Hepatocyte (in vitro differentiated cells): Measurements from ENCODE around the gene MED8. TPM values are rescaled to one million over a fixed set of nuclear protein-coding genes. Genes with fewer than 3 reads are reported as not detected.

Source experiments
- DNase-seq: peaks from one replicate; pipeline ENCODE4 v3.0.0-alpha.2; 2016; ENCODE audit warnings: low spot score
- H2AFZ ChIP-seq: fragments of 200-600 bp; sonication (generic); 2 replicates; pipeline ENCODE4 v1.6.0; 2016; ENCODE audit warnings: antibody characterized with exemption, mild to moderate bottlenecking
- H3K27ac ChIP-seq: fragments of 200-600 bp; sonication (generic); 2 replicates; pipeline ENCODE4 v1.5.1; 2016; ENCODE audit warnings: mild to moderate bottlenecking
- H3K27me3 ChIP-seq: fragments of 200-600 bp; sonication (generic); 2 replicates; pipeline ENCODE4 v1.6.1; 2016
- H3K36me3 ChIP-seq: fragments of 200-600 bp; sonication (generic); replicated peaks from 2 replicates; pipeline ENCODE4 v1.5.1; 2016; ENCODE audit warnings: low read depth; ENCODE audit not compliant: insufficient read depth
- H3K4me1 ChIP-seq: fragments of 200-600 bp; sonication (generic); 2 replicates; pipeline ENCODE4 v1.5.1; 2016; ENCODE audit warnings: mild to moderate bottlenecking, moderate library complexity; ENCODE audit not compliant: insufficient read depth
- H3K4me2 ChIP-seq: fragments of 200-600 bp; sonication (generic); 2 replicates; pipeline ENCODE4 v1.6.0; 2016
- H3K4me3 ChIP-seq: fragments of 200-600 bp; sonication (generic); 2 replicates; pipeline ENCODE4 v1.5.1; 2016; ENCODE audit warnings: mild to moderate bottlenecking
- H3K79me2 ChIP-seq: fragments of 200-600 bp; sonication (generic); 2 replicates; pipeline ENCODE4 v1.6.0; 2017; ENCODE audit warnings: mild to moderate bottlenecking
- H3K9me2 ChIP-seq: fragments of 200-600 bp; sonication (generic); replicated peaks from 2 replicates; pipeline ENCODE4 v1.6.0; 2017; ENCODE audit warnings: mild to moderate bottlenecking; ENCODE audit not compliant: insufficient read depth
- H3K9me3 ChIP-seq: fragments of 200-600 bp; sonication (generic); 2 replicates; pipeline ENCODE4 v1.5.1; 2016; ENCODE audit warnings: low read depth, mild to moderate bottlenecking
- H4K20me1 ChIP-seq: fragments of 200-600 bp; sonication (generic); 2 replicates; pipeline ENCODE4 v1.6.0; 2016; ENCODE audit warnings: mild to moderate bottlenecking; ENCODE audit not compliant: insufficient read depth, poor library complexity, severe bottlenecking
- EZH2 ChIP-seq: fragments of 200-600 bp; sonication (generic); IDR thresholded peaks from 2 replicates; pipeline ENCODE4 v1.6.1; 2016; ENCODE audit warnings: antibody characterized with exemption, mild to moderate bottlenecking, borderline replicate concordance
- EZH2phosphoT487 ChIP-seq: fragments of 200-600 bp; sonication (generic); IDR thresholded peaks from one replicate; pipeline ENCODE4 v1.6.1; 2018; ENCODE audit warnings: antibody characterized with exemption, mild to moderate bottlenecking, low read depth, moderate library complexity; ENCODE audit not compliant: unreplicated experiment, severe bottlenecking
- WGBS: methylation state at CpG from one replicate; pipeline ENCODE4 v1.1.6; 2016; ENCODE audit warnings: low lambda C conversion rate; ENCODE audit errors: missing lambda C conversion rate; 5-methylcytosine and 5-hydroxymethylcytosine counted together
- polyA plus RNA-seq: library from polyadenylated mRNA; unstranded; fragments of >200 nt; fragmentation: Nextera tagmentation; extraction: Ambion mirVana; gene quantifications from 2 replicates; pipeline ENCODE4 v1.2.1, GENCODE V29; 2016
- total RNA-seq: library from RNA; depleted of rRNA; stranded (reverse); fragments of >200 nt; gene quantifications from 2 replicates; pipeline ENCODE4 v1.2.3, GENCODE V29; 2014
- TF ChIP-seq, protein P1 (sequence below): fragments of 200-600 bp; sonication (generic); IDR thresholded peaks from 2 replicates; pipeline ENCODE4 v1.5.1; 2016; ENCODE audit warnings: antibody characterized with exemption, mild to moderate bottlenecking; ENCODE audit not compliant: poor library complexity

MED8 gene
- total and polyA plus RNA-seq, 2 experiments from 2014 or later, result 58.6 to 68.3 TPM

DNA sequence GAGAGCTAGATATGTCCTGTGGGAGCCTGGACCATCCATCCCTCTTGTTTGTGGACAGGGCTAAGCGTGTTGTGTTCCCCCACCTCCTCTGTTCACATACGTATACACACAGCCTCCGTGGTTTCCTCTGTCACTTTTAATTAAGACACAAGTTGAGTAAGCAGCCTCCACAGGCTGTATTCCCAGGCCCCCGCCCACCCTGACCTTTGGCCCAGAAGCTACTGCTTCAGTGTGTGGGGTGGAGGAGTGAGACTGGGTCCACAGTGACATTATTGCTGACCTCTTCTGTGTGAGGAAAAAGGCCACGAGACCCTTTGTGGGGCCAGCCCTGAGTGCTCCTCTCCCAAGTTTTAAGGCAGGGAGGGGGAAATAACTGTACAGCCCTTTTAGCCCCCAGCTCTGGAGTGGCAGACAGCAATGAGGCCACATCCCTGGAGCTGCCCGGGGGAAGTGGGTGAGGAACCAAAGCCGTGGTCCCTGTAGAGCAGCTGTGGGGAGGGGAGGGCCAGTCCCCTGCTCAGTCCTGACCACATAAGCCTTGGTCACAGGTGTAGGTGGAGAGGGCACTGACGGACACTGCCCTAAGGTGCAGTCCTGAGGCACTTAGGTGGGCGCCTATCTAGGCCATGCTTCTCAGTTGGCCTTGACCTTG, 26.2 kb downstream of the MED8 start:
- DNase-seq, result no peak
- Histone ChIP-seq H2AFZ (no peak overlapping the region), H3K4me2 (no peak overlapping the region), H3K4me1 (peaks cover 6% of the 10 kb centered on the region), H3K36me3 (no peaks in the 10 kb centered on the region), H3K27ac (no peak overlapping the region), H3K9me3 (no peaks in the 10 kb centered on the region), H3K9me2 (no peaks in the 10 kb centered on the region), H3K79me2 (peaks cover 36% of the 10 kb centered on the region), H4K20me1 (peaks cover 3% of the 10 kb centered on the region), H3K4me3 (no peak overlapping the region), H3K27me3 (no peaks in the 10 kb centered on the region)
- 74% methylated on average over 9 of the region's 9 CpGs for WGBS
- TF ChIP-seq EZH2 (no peak), EZH2phosphoT487 (no peak)
- TF ChIP-seq, protein P1, sequence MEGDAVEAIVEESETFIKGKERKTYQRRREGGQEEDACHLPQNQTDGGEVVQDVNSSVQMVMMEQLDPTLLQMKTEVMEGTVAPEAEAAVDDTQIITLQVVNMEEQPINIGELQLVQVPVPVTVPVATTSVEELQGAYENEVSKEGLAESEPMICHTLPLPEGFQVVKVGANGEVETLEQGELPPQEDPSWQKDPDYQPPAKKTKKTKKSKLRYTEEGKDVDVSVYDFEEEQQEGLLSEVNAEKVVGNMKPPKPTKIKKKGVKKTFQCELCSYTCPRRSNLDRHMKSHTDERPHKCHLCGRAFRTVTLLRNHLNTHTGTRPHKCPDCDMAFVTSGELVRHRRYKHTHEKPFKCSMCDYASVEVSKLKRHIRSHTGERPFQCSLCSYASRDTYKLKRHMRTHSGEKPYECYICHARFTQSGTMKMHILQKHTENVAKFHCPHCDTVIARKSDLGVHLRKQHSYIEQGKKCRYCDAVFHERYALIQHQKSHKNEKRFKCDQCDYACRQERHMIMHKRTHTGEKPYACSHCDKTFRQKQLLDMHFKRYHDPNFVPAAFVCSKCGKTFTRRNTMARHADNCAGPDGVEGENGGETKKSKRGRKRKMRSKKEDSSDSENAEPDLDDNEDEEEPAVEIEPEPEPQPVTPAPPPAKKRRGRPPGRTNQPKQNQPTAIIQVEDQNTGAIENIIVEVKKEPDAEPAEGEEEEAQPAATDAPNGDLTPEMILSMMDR, result no peak

DNA sequence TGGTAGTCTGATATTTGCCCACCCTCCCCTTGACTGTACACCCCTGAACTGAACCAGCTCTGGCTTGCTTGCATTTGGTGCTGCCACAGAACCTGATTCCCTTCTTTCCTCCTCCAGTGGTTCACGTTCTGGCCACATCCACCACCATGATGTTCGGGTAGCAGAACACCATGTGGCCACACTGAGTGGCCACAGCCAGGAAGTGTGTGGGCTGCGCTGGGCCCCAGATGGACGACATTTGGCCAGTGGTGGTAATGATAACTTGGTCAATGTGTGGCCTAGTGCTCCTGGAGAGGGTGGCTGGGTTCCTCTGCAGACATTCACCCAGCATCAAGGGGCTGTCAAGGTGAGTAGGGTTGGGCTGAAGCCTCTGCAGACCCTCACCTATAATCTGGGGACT, 29.0 kb downstream of the MED8 start:
- WGBS, result 90% methylated on average over 4 of the region's 4 CpGs
- H3K79me2 ChIP-seq, result peaks cover 19% of the 10 kb centered on the region
- no peaks in the 10 kb centered on the region for H3K27me3 ChIP-seq
- peak overlapping the region; percentile 89 for H3K4me2 ChIP-seq
- H3K9me2 ChIP-seq, result no peaks in the 10 kb centered on the region
- H2AFZ ChIP-seq, result no peak overlapping the region
- H3K9me3 ChIP-seq, result no peaks in the 10 kb centered on the region
- H4K20me1 ChIP-seq, result no peaks in the 10 kb centered on the region
- H3K27ac ChIP-seq, result no peak overlapping the region
- DNase-seq, result no peak
- no peaks in the 10 kb centered on the region for H3K36me3 ChIP-seq
- H3K4me1 ChIP-seq, result no peaks in the 10 kb centered on the region
- no peak overlapping the region for H3K4me3 ChIP-seq
- TF ChIP-seq EZH2 (no peak), EZH2phosphoT487 (no peak)
- TF ChIP-seq, protein P1, result no peak

DNA sequence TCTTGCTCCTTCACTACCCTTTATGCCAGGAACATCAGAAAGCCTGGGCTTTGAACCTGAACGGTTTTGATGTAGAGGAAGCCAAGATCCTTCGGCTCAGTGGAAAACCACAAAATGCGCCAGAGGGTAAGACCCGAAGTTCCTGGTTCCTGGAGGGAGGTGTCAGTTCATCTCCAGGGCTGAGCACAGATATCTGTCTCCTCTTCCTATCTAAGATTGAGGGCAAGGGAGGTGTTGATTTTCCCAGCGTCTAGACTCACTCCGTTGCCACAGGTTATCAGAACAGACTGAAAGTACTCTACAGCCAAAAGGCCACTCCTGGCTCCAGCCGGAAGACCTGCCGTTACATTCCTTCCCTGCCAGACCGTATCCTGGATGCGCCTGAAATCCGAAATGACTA, 29.9 kb downstream of the MED8 start:
- Histone ChIP-seq H4K20me1 (no peaks in the 10 kb centered on the region), H3K27ac (peak overlapping the region; percentile 1), H3K36me3 (no peaks in the 10 kb centered on the region), H3K27me3 (no peaks in the 10 kb centered on the region), H3K79me2 (peaks cover 10% of the 10 kb centered on the region), H3K9me2 (no peaks in the 10 kb centered on the region), H2AFZ (no peak overlapping the region), H3K4me3 (no peak overlapping the region), H3K9me3 (no peaks in the 10 kb centered on the region), H3K4me1 (no peaks in the 10 kb centered on the region), H3K4me2 (peak overlapping the region; percentile 89)
- TF ChIP-seq, protein P1, result no peak
- TF ChIP-seq EZH2phosphoT487, result no peak
- DNase-seq, result no peak
- 54% methylated on average over 11 of the region's 11 CpGs for WGBS
